Anterior cingulate cortex (tissue), 58 donors: ENCODE results near the gene STIMATE.
A peak's percentile ranks its signal among the peaks of the same experiment; 100 is the strongest.

Source experiments
- DNase-seq, 58 donors: peaks; one replicate each; lab custom pipeline; 2025; lab: John Stamatoyannopoulos, UW

The STIMATE gene

GRCh38 chr3:52843881-52844280 lies 53.5 kb downstream of the STIMATE start:
- no peak for DNase-seq

- DNase-seq: no peak
These were observed 54.1 kb downstream of the STIMATE start for GRCh38 chr3:52843108-52843865.

- no peak for DNase-seq
These were observed 54.9 kb downstream of the STIMATE start for GRCh38 chr3:52842424-52842823.

- no peak for DNase-seq
These were observed 55.4 kb downstream of the STIMATE start for GRCh38 chr3:52841981-52842340.

- DNase-seq: peak in 2 of 58 donors; percentile 2 to 11
These were observed 56.0 kb downstream of the STIMATE start for GRCh38 chr3:52841211-52841980.

- DNase-seq: no peak
These were observed 57.3 kb downstream of the STIMATE start for GRCh38 chr3:52839892-52840545.

GRCh38 chr3:52839268-52839575 lies 58.1 kb downstream of the STIMATE start:
- DNase-seq: no peak

- no peak for DNase-seq
These were observed 58.6 kb downstream of the STIMATE start for GRCh38 chr3:52838561-52839267.

GRCh38 chr3:52836986-52837385 lies 60.4 kb downstream of the STIMATE start:
- DNase-seq: no peak

- DNase-seq: no peak
These were observed 60.9 kb downstream of the STIMATE start for GRCh38 chr3:52836471-52836845.

- no peak for DNase-seq
These were observed 61.4 kb downstream of the STIMATE start for GRCh38 chr3:52835766-52836470.

- no peak for DNase-seq
These were observed 62.4 kb downstream of the STIMATE start, which contains the start of gene MUSTN1 for GRCh38 chr3:52834871-52835501. TSS of gene MUSTN1 (minus strand) at chr3:52835019. CDS start at chr3:52834948, 71 bp downstream.

GRCh38 chr3:52833202-52833601 lies 64.1 kb downstream of the STIMATE start:
- DNase-seq: no peak

GRCh38 chr3:52831500-52832301 lies 65.6 kb downstream of the STIMATE start:
- DNase-seq: peak in 18 of 58 donors; percentile 1 to 53 (median 20)

GRCh38 chr3:52830535-52831258 lies 66.7 kb downstream of the STIMATE start, which contains the start of gene ITIH4:
TSS of gene ITIH4 (minus strand) at chr3:52830672. CDS start at chr3:52830642, 30 bp downstream.
- no peak for DNase-seq

GRCh38 chr3:52829906-52830463 lies 67.4 kb downstream of the STIMATE start:
- no peak for DNase-seq

- no peak for DNase-seq
These were observed 67.9 kb downstream of the STIMATE start for GRCh38 chr3:52829482-52829881.
